GM18909 (cell line): ENCODE measurements around the gene CA4.

Experiments used
- ATAC-seq: cut with Tn5 transposase; IDR thresholded peaks from one replicate; pipeline ENCODE4 v1.9.1; 2021; ENCODE audit warnings: mild to moderate bottlenecking; ENCODE audit not compliant: unreplicated experiment, poor library complexity

Gene CA4

GRCh38 chr17:60153606-60154390 is 4.0 kb downstream of the CA4 start:
- ATAC-seq, result no peak

GRCh38 chr17:60154616-60155426 is 5.0 kb downstream of the CA4 start:
- ATAC-seq, result no peak

DNA sequence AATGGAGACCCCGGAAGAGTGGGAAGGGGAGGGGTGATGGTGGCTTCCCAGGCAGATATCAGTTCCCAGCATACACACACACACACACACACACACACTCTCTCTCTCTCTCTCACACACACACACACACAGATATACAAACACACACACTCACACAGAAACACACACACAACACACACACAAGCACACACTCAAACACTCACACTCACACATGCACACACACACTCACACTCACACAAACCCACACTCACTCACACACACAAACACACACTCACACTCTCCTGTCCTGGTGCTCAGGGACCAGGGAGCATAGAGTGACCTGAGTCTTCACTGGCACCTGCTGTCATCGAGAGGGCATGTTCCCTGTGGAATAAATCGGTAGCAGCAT is 5.6 kb downstream of the CA4 start:
- no peak for ATAC-seq

GRCh38 chr17:60155815-60156214 is 6.0 kb downstream of the CA4 start:
- ATAC-seq, result no peak

- no peak for ATAC-seq
These were observed 7.0 kb downstream of the CA4 start for GRCh38 chr17:60156746-60157145.

DNA sequence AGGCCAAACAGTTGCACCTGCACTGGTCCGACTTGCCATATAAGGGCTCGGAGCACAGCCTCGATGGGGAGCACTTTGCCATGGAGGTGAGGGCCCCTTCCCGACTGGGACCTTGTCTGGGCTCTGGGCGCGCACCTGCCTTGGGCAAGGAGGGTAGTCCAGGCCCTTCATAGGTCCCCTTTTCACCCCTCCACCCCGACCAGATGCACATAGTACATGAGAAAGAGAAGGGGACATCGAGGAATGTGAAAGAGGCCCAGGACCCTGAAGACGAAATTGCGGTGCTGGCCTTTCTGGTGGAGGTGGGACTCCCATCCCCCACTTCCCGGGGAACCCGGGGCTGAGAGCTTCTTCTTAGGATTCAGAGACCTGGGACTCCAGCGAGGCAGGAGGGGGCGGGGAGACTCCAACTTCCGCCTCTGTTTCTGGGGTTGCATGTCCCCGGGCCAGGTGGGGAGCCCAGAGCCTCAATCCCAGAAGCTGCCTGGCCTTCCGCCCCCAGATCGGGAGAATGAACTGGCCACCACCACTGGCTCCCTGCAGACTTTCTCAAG is 7.8 kb downstream of the CA4 start:
- ATAC-seq, result no peak

DNA sequence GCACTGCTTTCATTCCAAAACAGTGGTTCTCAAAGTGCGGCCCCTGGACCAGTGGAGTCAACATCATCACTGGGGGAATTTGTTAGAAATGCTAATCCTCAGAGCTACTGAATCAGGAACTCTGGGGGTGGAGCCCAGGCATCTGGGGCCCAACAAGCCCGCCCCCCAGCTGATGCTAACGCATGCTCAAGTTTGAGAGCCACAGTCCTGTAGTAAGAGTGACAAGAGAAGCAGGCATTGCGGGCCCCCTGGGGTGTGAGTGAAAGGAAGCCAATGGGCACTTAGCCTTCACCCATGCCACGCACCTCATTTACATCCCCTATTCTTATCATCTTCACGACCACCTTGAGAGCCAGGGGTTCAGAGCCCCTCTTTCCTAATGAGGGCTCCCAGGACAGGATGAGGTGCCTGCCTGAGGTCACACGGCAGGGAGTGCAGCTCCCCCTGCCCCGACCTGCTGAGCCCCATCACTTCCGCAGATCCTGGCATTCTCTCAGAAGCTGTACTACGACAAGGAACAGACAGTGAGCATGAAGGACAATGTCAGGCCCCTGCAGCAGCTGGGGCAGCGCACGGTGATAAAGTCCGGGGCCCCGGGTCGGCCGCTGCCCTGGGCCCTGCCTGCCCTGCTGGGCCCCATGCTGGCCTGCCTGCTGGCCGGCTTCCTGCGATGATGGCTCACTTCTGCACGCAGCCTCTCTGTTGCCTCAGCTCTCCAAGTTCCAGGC is 9.1 kb downstream of the CA4 start:
- no peak for ATAC-seq

DNA sequence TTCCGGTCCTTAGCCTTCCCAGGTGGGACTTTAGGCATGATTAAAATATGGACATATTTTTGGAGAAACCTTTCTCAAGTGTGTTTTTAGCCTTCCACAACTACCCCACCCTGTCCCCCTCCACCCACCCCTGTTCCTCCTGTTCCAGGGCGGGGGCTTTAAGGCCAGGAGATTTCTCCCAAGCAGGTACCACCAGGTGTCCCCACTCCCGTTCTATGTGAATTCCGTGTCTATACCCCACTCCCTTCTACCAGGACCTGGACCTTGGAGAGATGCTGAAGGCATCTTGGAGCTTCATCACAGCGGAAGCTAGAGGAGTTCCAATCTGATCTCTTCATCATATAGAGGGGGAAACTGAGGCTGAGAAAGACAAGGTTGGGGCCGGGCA is 9.7 kb downstream of the CA4 start:
- no peak for ATAC-seq

GRCh38 chr17:60160829-60161501 is 11.2 kb downstream of the CA4 start:
- no peak for ATAC-seq

- ATAC-seq, result no peak
These were observed 12.0 kb downstream of the CA4 start for GRCh38 chr17:60161598-60162330.

- ATAC-seq, result no peak
These were observed 13.5 kb downstream of the CA4 start for GRCh38 chr17:60163108-60163784.

- no peak for ATAC-seq
These were observed 14.4 kb downstream of the CA4 start for GRCh38 chr17:60164164-60164563.

DNA sequence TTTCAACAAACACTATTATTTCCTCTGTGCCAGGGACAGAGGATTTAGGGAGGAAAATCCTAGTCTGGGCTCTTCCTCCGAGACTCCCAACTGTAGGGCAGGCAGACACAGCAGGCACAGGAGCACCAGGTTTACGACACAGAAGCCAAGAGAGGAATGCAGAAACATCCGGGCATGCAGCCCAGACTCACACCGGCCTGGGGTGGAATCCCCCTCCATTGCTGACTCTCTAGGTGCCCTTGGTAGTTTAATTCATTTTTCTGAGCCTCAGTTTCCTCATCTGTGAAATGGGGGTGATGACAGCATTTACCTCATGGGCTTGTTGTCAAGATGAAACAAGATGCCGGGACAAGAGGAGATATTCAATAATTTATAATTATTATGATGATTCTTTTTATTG is 14.9 kb downstream of the CA4 start:
- ATAC-seq, result no peak

DNA sequence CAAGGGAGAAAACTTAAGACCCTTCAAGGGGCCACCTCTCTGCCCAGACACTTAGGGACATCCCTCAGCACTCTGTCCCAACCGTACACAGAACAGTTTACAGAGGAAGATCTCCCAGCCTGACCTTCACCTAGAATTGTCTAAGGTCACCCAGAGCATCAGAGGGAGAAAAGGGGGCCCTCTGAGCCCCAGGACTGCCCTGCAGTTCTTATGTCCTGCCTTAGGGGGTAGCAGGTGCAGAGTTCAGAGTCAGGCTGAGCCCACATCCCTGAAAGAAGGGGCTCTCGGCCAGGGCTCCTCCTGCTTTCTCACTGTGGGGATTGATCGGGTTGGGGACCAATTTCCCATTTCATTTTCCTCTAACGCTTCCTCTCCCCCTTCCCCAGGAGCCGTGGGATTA is 15.4 kb downstream of the CA4 start:
- ATAC-seq, result no peak

GRCh38 chr17:60165971-60166370 is 16.2 kb downstream of the CA4 start:
- ATAC-seq, result peak; percentile 50

DNA sequence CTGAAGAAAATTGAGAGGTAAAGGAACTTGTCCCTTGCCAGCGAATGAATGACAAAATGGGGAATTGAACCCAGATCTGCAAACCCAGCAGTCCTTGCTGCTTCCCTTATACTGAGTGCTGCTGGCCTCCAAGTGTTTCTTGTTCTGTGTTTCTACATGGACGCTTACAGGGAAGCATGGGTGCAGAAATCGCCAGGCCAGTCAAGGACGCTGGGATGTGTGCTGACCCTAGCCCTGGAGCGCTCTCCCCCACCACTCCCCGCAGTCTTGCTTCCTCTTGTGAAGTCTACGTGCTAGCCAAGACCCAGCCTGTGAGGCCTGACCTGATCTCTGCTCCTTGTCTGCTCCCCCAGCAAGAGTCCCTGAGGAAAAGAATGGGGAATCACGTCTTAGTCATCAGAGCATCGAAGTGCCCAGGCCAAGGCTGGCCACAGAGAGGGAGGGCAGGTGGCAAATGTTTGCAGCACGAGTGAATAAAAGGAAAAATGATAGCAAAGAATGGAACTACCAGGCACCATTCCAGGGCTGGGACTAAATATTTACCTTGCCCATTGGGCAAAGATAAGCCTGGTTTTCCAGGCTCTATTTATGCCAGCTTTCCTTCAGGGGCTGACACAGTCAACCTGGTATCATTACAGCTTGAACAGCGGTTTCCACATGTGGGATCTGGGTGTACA is 17.4 kb downstream of the CA4 start:
- no peak for ATAC-seq

GRCh38 chr17:60168654-60169053 is 18.9 kb downstream of the CA4 start:
- ATAC-seq, result no peak
